Neural cell (in vitro differentiated cells): Measurements from ENCODE around the gene UCP3. TPM values are rescaled to one million over a fixed set of nuclear protein-coding genes. Genes with fewer than 3 reads are reported as not detected.
A peak's percentile ranks its signal among the peaks of the same experiment; 100 is the strongest.

Source experiments
- H2AFZ ChIP-seq: fragments of 200-600, 300-800 bp; sonication (generic), shearing (Covaris generic); 2 replicates; pipeline ENCODE4 v1.6.0; 2014; ENCODE audit warnings: low read depth, mild to moderate bottlenecking, antibody characterized with exemption, low read length, moderate library complexity
- H3F3A ChIP-seq: fragments of 200-600 bp; shearing (Covaris generic); 2 replicates; pipeline ENCODE4 v1.6.1; 2016; ENCODE audit warnings: mild to moderate bottlenecking, moderate library complexity, mixed read lengths, antibody characterized with exemption, low read length; ENCODE audit not compliant: insufficient read depth, poor library complexity, severe bottlenecking
- H3K27ac ChIP-seq: fragments of 200-600, 300-800 bp; sonication (generic), shearing (Covaris generic); 2 replicates; pipeline ENCODE4 v1.5.1; 2014; ENCODE audit warnings: mild to moderate bottlenecking, low read length, moderate library complexity
- H3K27me3 ChIP-seq: fragments of 300-800, 200-600 bp; sonication (generic), shearing (Covaris generic); 2 replicates; pipeline ENCODE4 v1.6.0; 2014; ENCODE audit warnings: mild to moderate bottlenecking, low read depth, low read length, moderate library complexity; ENCODE audit not compliant: insufficient read depth
- H3K36me3 ChIP-seq: fragments of 300-800, 200-600 bp; sonication (generic), shearing (Covaris generic); 2 replicates; pipeline ENCODE4 v1.5.1; 2014; ENCODE audit warnings: mild to moderate bottlenecking, antibody characterized with exemption, low read length, moderate library complexity; ENCODE audit not compliant: insufficient read depth
- H3K4me2 ChIP-seq: fragments of 300-800, 200-600 bp; sonication (generic), shearing (Covaris generic); 2 replicates; pipeline ENCODE4 v1.6.0; 2014; ENCODE audit warnings: mild to moderate bottlenecking, low read length
- H3K4me3 ChIP-seq: fragments of 300-800, 200-600 bp; sonication (generic), shearing (Covaris generic); 2 replicates; pipeline ENCODE4 v1.5.1; 2014; ENCODE audit warnings: mild to moderate bottlenecking, low read length, moderate library complexity
- H3K79me2 ChIP-seq: fragments of 200-600 bp; shearing (Covaris generic); replicated peaks from 2 replicates; pipeline ENCODE4 v1.6.0; 2014; ENCODE audit warnings: mild to moderate bottlenecking, low read length, moderate library complexity; ENCODE audit not compliant: insufficient read depth
- H3K9ac ChIP-seq: fragments of 300-800, 200-600 bp; sonication (generic), shearing (Covaris generic); 2 replicates; pipeline ENCODE4 v1.6.1; 2016; ENCODE audit warnings: mild to moderate bottlenecking, low read length, mixed read lengths
- H3K9me2 ChIP-seq: fragments of 200-600 bp; shearing (Covaris generic); 2 replicates; pipeline ENCODE4 v1.6.1; 2016; ENCODE audit warnings: mild to moderate bottlenecking, low read length, mixed read lengths; ENCODE audit not compliant: insufficient read depth
- H3K9me3 ChIP-seq: fragments of 200-600, 300-800 bp; sonication (generic), shearing (Covaris generic); 2 replicates; pipeline ENCODE4 v1.6.1; 2016; ENCODE audit warnings: mild to moderate bottlenecking, mixed run types, low read length, moderate library complexity, mixed read lengths
- H4K20me1 ChIP-seq: fragments of 200-600 bp; shearing (Covaris generic); 2 replicates; pipeline ENCODE4 v1.6.1; 2016; ENCODE audit warnings: mild to moderate bottlenecking, mixed run types; ENCODE audit not compliant: insufficient read depth
- EP300 ChIP-seq: fragments of 450-650 bp; conservative IDR thresholded peaks from 2 replicates; pipeline ENCODE4 v1.6.1; 2014; ENCODE audit warnings: antibody characterized with exemption, mild to moderate bottlenecking, moderate library complexity; ENCODE audit not compliant: poor library complexity, severe bottlenecking
- EZH2 ChIP-seq: fragments of 200-600, 300-800 bp; shearing (Covaris generic), sonication (generic); IDR thresholded peaks from 2 replicates; pipeline ENCODE4 v1.6.1; 2014; ENCODE audit warnings: antibody characterized with exemption, low read length, borderline replicate concordance, mild to moderate bottlenecking; ENCODE audit not compliant: insufficient read depth, poor library complexity, severe bottlenecking
- MXI1 ChIP-seq: fragments of 450-650 bp; conservative IDR thresholded peaks from 2 replicates; pipeline ENCODE4 v1.6.1; 2014; ENCODE audit warnings: antibody characterized with exemption, mild to moderate bottlenecking; ENCODE audit not compliant: poor library complexity, severe bottlenecking
- POLR2AphosphoS5 ChIP-seq: IDR thresholded peaks from 2 replicates; pipeline ENCODE4 v1.6.1; 2012
- RAD21 ChIP-seq: fragments of 450-650 bp; conservative IDR thresholded peaks from 2 replicates; pipeline ENCODE4 v1.6.1; 2014; ENCODE audit warnings: antibody characterized with exemption, mild to moderate bottlenecking, moderate library complexity
- REST ChIP-seq: IDR thresholded peaks from 2 replicates; pipeline ENCODE4 v1.6.1; 2012; ENCODE audit warnings: borderline replicate concordance
- SMC3 ChIP-seq: fragments of 450-650 bp; conservative IDR thresholded peaks from 2 replicates; pipeline ENCODE4 v1.6.1; 2014; ENCODE audit warnings: antibody characterized with exemption, mild to moderate bottlenecking, moderate library complexity; ENCODE audit not compliant: poor library complexity
- TAF1 ChIP-seq: IDR thresholded peaks from 2 replicates; pipeline ENCODE4 v1.6.1; 2012; ENCODE audit warnings: low read depth
- polyA plus RNA-seq: library from polyadenylated mRNA; depleted of rRNA; stranded (reverse); fragments of >200 nt; gene quantifications from 2 replicates; pipeline ENCODE4 v1.2.3, GENCODE V29; 2014

The UCP3 gene
- polyA plus RNA-seq, 1 donor from 2014 or later: 7.8 TPM

- Histone ChIP-seq H3K9ac (no peak overlapping the region), H3K9me2 (no peaks in the 10 kb centered on the region), H3F3A (no peaks in the 10 kb centered on the region), H2AFZ (no peak overlapping the region), H3K79me2 (no peaks in the 10 kb centered on the region), H3K27ac (no peak overlapping the region), H3K4me2 (peak overlapping the region; percentile 68), H3K9me3 (no peaks in the 10 kb centered on the region), H4K20me1 (no peaks in the 10 kb centered on the region), H3K4me3 (peak overlapping the region; percentile 71), H3K36me3 (no peaks in the 10 kb centered on the region), H3K27me3 (no peaks in the 10 kb centered on the region)
- no peak for TF ChIP-seq POLR2AphosphoS5
- TF ChIP-seq SMC3: no peak
- TF ChIP-seq EP300: no peak
- no peak for TF ChIP-seq TAF1
These were observed 24.9 kb downstream of the UCP3 start for GRCh38 chr11:73983741-73984538.

- peak overlapping the region; percentile 63 for H2AFZ ChIP-seq
- H3K27ac ChIP-seq: no peak overlapping the region
- peak overlapping the region; percentile 35 for H3K9ac ChIP-seq
- H3K79me2 ChIP-seq: no peaks in the 10 kb centered on the region
- no peaks in the 10 kb centered on the region for H3K9me3 ChIP-seq
- H4K20me1 ChIP-seq: no peaks in the 10 kb centered on the region
- H3K27me3 ChIP-seq: no peaks in the 10 kb centered on the region
- H3K36me3 ChIP-seq: no peaks in the 10 kb centered on the region
- TF ChIP-seq RAD21 (no peak), REST (no peak), TAF1 (peak; percentile 20), MXI1 (peak; percentile 15), EZH2 (no peak)
- peak overlapping the region; percentile 68 for H3K4me2 ChIP-seq
- H3K9me2 ChIP-seq: no peaks in the 10 kb centered on the region
- H3K4me3 ChIP-seq: peak overlapping the region; percentile 71
- H3F3A ChIP-seq: no peaks in the 10 kb centered on the region
These were observed 25.7 kb downstream of the UCP3 start for GRCh38 chr11:73982990-73983740.

GRCh38 chr11:73982595-73982989 is 26.3 kb downstream of the UCP3 start, which contains the start of gene UCP2:
TSS of gene UCP2 (minus strand) at chr11:73982843. CDS start at chr11:73978378, 4,465 bp downstream.
- H3K27ac ChIP-seq: no peak within 1 kb of the TSS

More at GRCh38 chr11:73982595-73982989, 26.3 kb downstream of the UCP3 start, which contains the start of gene UCP2:
- TF ChIP-seq TAF1: no peak
- TF ChIP-seq REST: no peak
- no peak for TF ChIP-seq POLR2AphosphoS5
- TF ChIP-seq RAD21: no peak
- no peak for TF ChIP-seq MXI1
- TF ChIP-seq SMC3: no peak
- TF ChIP-seq EZH2: no peak
- Histone ChIP-seq H3F3A (no peaks in the 10 kb centered on the region), H3K9ac (peak within 1 kb of the TSS; percentile 35), H2AFZ (peak within 1 kb of the TSS; percentile 63), H3K4me2 (peak within 1 kb of the TSS; percentile 68), H3K9me3 (no peaks in the 10 kb centered on the region), H3K9me2 (no peaks in the 10 kb centered on the region), H3K36me3 (no peaks in the 10 kb centered on the region), H4K20me1 (no peaks in the 10 kb centered on the region), H3K4me3 (peak within 1 kb of the TSS; percentile 71), H3K79me2 (no peaks in the 10 kb centered on the region), H3K27me3 (no peaks in the 10 kb centered on the region)
